ENCODE results near the gene IL10RA. TPM values are rescaled to one million over a fixed set of nuclear protein-coding genes. Genes with fewer than 3 reads are reported as not detected.

IL10RA gene
- total RNA-seq, 1 experiment from 2014 or later = 0.41 TPM

DNA sequence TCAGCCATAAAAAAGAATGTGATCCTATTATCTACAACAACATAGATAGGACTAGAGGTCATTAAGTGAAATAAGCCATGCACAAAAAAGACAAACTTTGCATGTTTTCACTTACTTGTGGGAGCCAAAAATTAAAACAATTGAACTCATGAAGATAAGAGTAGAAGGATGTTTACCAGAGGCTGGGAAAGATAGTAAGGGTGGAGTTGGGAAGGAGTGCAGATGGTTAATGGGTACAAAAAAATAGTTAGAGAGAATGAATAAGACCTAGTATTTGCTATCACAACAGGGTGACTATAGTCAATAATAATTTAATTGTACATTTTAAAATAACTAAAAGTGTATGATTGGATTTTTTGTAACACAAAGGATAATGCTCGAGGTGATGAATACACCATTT, 27.2 kb upstream of the IL10RA start:
- no TSS peak for BruUV-seq (replicated peaks)
- Histone ChIP-seq H3K36me3 (ENCODE audit: control insufficient read depth, insufficient read depth, low read length) (no peaks in the 10 kb centered on the region), H3K27me3 (ENCODE audit: control insufficient read depth, insufficient read depth, low read length) (peaks cover 6% of the 10 kb centered on the region), H3K27ac (ENCODE audit: low read length) (no peak overlapping the region), H3K4me1 (ENCODE audit: control insufficient read depth, insufficient read depth, low read length) (no peaks in the 10 kb centered on the region), H3K4me3 (ENCODE audit: low read depth in 2 of 2, low read length in 2 of 2) (no peak overlapping the region), H3K9me3 (ENCODE audit: control insufficient read depth, insufficient read depth, low read depth, low read length) (no peaks in the 10 kb centered on the region)
- TF ChIP-seq REST (IDR thresholded peaks at IDR 0.05; ENCODE audit: insufficient read depth in 1 of 2, low read depth in 2 of 2, low read length in 1 of 2) = no peak
- no peak for TF ChIP-seq TCF7L2 (IDR thresholded peaks at IDR 0.05; ENCODE audit: low read depth, low read length)
- no peak for TF ChIP-seq SIN3A (IDR thresholded peaks at IDR 0.05; ENCODE audit: borderline replicate concordance, insufficient read depth, low read depth, low read length)
- TF ChIP-seq POLR2AphosphoS5 (IDR thresholded peaks at IDR 0.05; ENCODE audit: low read depth, low read length) = no peak
- no peak for TF ChIP-seq CTCF (IDR thresholded peaks at IDR 0.05)
- ATAC-seq = no peak
- intact Hi-C loops (cut with micrococcal nuclease; ENCODE audit: unreplicated experiment) (loop anchor here (10.0 kb wide), 1 partner anchor 534 kb away; no protein-coding TSS in a partner anchor), in situ Hi-C loops (cut with HindIII; ENCODE audit: low pct_unique_long_range_greater_than_20kb, low sequenced_read_pairs) (no loop called here)
- no peak for DNase-seq (ENCODE audit: low read depth, low spot score)
- POLR2A ChIA-PET = no interaction called here
- CTCF ChIA-PET = no interaction called here

DNA sequence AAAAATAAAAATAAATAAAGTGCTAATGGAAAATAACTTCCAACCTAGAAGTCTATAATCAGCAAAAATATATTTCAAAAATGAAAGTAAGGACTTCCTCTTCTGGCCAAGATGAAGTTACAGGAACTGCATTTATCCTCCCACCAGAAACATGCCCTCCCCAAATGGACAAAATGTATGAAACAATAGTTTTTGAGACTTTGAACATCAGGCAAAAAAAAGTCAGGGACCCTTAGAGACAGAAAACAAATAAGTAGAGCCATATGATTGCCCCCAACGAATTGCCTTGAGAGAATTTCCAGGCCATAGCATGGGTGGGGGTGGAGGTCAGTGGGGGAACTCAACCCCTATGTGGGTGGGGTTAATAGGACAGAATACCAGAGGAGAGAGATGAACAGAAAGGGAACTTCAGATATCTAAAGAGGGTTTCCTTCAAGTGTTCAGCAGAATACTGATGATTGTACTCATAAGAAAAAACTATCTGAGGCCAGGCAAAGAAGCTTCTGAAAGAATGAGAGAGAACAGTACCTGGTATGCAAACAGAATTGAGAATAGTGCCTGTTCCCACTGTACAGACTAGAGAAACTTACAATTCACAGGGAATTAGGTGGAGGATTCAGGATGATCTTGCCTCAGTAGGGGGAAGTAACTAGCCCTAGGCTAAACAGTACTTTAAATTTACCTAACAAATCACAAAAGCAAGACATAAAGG, 26.6 kb upstream of the IL10RA start:
- Histone ChIP-seq H3K36me3 (ENCODE audit: control insufficient read depth, insufficient read depth, low read length) (no peaks in the 10 kb centered on the region), H3K27me3 (ENCODE audit: control insufficient read depth, insufficient read depth, low read length) (peaks cover 6% of the 10 kb centered on the region), H3K4me3 (ENCODE audit: low read depth in 2 of 2, low read length in 2 of 2) (no peak overlapping the region), H3K9me3 (ENCODE audit: control insufficient read depth, insufficient read depth, low read depth, low read length) (no peaks in the 10 kb centered on the region), H3K27ac (ENCODE audit: low read length) (no peak overlapping the region), H3K4me1 (ENCODE audit: control insufficient read depth, insufficient read depth, low read length) (no peaks in the 10 kb centered on the region)
- POLR2A ChIA-PET = no interaction called here
- CTCF ChIA-PET = interaction anchor here (0.5 kb wide), 1 partner anchor 309 kb away, joined by 15 read pairs; no protein-coding TSS in a partner anchor
- intact Hi-C loops (cut with micrococcal nuclease; ENCODE audit: unreplicated experiment) (loop anchor here (10.0 kb wide), 1 partner anchor 535 kb away; no protein-coding TSS in a partner anchor), in situ Hi-C loops (cut with HindIII; ENCODE audit: low pct_unique_long_range_greater_than_20kb, low sequenced_read_pairs) (no loop called here)
- no peak for TF ChIP-seq TCF7L2 (IDR thresholded peaks at IDR 0.05; ENCODE audit: low read depth, low read length)
- BruUV-seq (replicated peaks) = no TSS peak
- DNase-seq (ENCODE audit: low read depth, low spot score) (no peak), ATAC-seq (no peak)

DNA sequence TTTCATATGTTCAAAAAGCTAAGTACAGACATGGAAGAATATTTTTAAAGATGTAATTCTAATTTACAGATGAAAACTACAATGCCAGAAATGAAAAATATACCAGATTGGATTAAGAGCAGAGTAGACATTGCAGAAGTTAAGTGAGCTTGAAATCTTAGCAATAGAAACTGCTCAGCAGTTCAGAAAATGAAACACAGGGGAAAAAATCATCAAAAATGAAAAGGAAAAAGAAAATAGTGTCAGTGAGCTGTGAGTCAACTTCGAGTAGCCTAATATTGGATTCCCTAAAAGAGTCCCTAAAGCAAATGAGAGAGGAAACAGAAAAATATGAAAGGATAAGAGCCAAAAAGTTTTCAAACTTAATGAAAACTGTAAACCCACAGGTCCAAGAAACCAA, 25.8 kb upstream of the IL10RA start:
- Histone ChIP-seq H3K36me3 (ENCODE audit: control insufficient read depth, insufficient read depth, low read length) (no peaks in the 10 kb centered on the region), H3K4me3 (ENCODE audit: low read depth in 2 of 2, low read length in 2 of 2) (no peak overlapping the region), H3K27ac (ENCODE audit: low read length) (no peak overlapping the region), H3K27me3 (ENCODE audit: control insufficient read depth, insufficient read depth, low read length) (peaks cover 4% of the 10 kb centered on the region), H3K4me1 (ENCODE audit: control insufficient read depth, insufficient read depth, low read length) (no peaks in the 10 kb centered on the region), H3K9me3 (ENCODE audit: control insufficient read depth, insufficient read depth, low read depth, low read length) (no peaks in the 10 kb centered on the region)
- no peak for DNase-seq (ENCODE audit: low read depth, low spot score)
- in situ Hi-C loops (cut with HindIII; ENCODE audit: low pct_unique_long_range_greater_than_20kb, low sequenced_read_pairs) (no loop called here), intact Hi-C loops (cut with micrococcal nuclease; ENCODE audit: unreplicated experiment) (no loop called here)
- no peak for ATAC-seq
- CTCF ChIA-PET = interaction anchor here (0.5 kb wide), 1 partner anchor 308 kb away, joined by 15 read pairs; no protein-coding TSS in a partner anchor
- no TSS peak for BruUV-seq (replicated peaks)
- TF ChIP-seq CTCF (IDR thresholded peaks at IDR 0.05) (no peak), POLR2AphosphoS5 (IDR thresholded peaks at IDR 0.05; ENCODE audit: low read depth, low read length) (no peak), REST (IDR thresholded peaks at IDR 0.05; ENCODE audit: insufficient read depth in 1 of 2, low read depth in 2 of 2, low read length in 1 of 2) (no peak), TCF7L2 (IDR thresholded peaks at IDR 0.05; ENCODE audit: low read depth, low read length) (no peak), SIN3A (IDR thresholded peaks at IDR 0.05; ENCODE audit: borderline replicate concordance, insufficient read depth, low read depth, low read length) (no peak)
- POLR2A ChIA-PET = no interaction called here

Measured in Panc1 (cell line).